ENCODE data around the gene BFSP2. TPM values are rescaled to one million over a fixed set of nuclear protein-coding genes. Genes with fewer than 3 reads are reported as not detected.

The BFSP2 gene
- total and polyA plus RNA-seq, 2 donors (not counting 3 experiments of a cell fraction or from before 2014, with no cell fraction given): not detected

DNA sequence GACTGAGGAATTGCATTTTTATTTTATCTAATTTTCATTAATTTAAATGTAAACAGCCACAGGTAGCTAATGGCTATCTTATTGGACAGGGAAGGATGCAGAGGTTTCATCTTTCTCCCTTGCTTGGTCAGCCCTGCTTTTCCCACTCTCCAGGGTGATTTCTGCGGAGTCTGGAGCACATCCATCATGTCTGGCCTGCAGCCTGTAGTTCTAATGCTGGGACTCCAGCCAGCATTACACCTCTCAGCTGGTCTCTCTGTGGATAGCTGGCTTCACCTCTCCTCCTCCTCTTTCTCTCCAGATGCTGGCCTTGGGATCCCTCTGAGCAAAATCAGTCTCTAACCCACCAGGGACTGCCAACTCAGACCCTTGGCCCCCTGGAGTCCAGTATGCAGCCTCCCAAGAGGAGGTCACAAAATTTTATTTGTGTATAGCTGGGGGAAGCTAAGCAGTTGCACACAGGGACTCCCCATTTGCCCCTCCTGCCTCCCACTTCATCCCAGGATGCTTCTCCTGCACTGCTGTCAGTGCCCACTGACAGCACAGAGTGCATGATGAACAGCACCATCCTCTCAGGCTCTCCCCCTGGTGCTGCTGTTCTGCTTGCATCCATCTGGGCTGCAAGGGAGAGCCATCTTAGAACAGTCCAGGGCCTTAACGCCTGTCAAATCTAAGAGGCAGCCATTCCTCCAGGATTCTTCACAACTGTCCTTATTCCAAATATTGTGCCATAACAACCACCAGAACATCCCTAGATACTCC is 1.7 kb downstream of the BFSP2 start:
- Histone ChIP-seq H4K20me1 (replicated peaks; ENCODE audit: control insufficient read depth, extremely low read depth, insufficient read depth, low read length) (no peaks in the 10 kb centered on the region), H3K4me2 (ENCODE audit: insufficient read depth, low read length) (no peak overlapping the region), H3K36me3 (ENCODE audit: control insufficient read depth in 2 of 2, extremely low read depth in 1 of 2, insufficient read depth in 2 of 2, low read length in 2 of 2) (no peaks in the 10 kb centered on the region), H3K9ac (replicated peaks; ENCODE audit: extremely low read depth, insufficient read depth, low read length) (no peak overlapping the region), H3K9me1 (replicated peaks; ENCODE audit: control insufficient read depth, extremely low read depth, insufficient read depth, low read length) (no peaks in the 10 kb centered on the region), H3K4me3 (replicated peaks in 1 of 3; ENCODE audit: insufficient read depth in 1 of 3, low read depth in 1 of 3, low read length in 3 of 3) (no peak overlapping the region), H3K9me3 (replicated peaks; ENCODE audit: control insufficient read depth, insufficient read depth, low read length) (no peaks in the 10 kb centered on the region), H2AFZ (ENCODE audit: low read depth, low read length) (no peak overlapping the region), H3K27ac (ENCODE audit: insufficient read depth, low read depth, low read length) (no peak overlapping the region), H3K27me3 (ENCODE audit: control insufficient read depth in 2 of 2, insufficient read depth in 2 of 2, low read length in 2 of 2) (no peaks in the 10 kb centered on the region), H3K4me1 (ENCODE audit: control insufficient read depth, extremely low read depth, insufficient read depth, low read length) (no peaks in the 10 kb centered on the region), H3K79me2 (ENCODE audit: control insufficient read depth, insufficient read depth, low read length) (no peaks in the 10 kb centered on the region)
- intact Hi-C loops (cut with micrococcal nuclease): no loop called here
- FAIRE-seq (no peak), DNase-seq (ENCODE audit: low read depth, low spot score) (no peak)
- POLR2A ChIA-PET: no interaction called here
- BruUV-seq (replicated peaks): no TSS peak
- dilution Hi-C loops (cut with MboI; ENCODE audit: extremely low pct_ligation_motif_present, low sequenced_read_pairs): no loop called here
- TF ChIP-seq POLR2A (IDR thresholded peaks at IDR 0.05; ENCODE audit: low read depth, low read length) (no peak), MYC (IDR thresholded peaks at IDR 0.05; ENCODE audit: low read depth, low read length) (no peak), POLR2AphosphoS5 (IDR thresholded peaks at IDR 0.05; ENCODE audit: insufficient read depth, low read depth, low read length) (no peak), FOS (IDR thresholded peaks at IDR 0.05; ENCODE audit: borderline replicate concordance, insufficient read depth, low read length) (no peak), GATA2 (IDR thresholded peaks at IDR 0.05; ENCODE audit: insufficient read depth, insufficient read length, low read depth, low read length) (no peak), EZH2 (IDR thresholded peaks at IDR 0.05; ENCODE audit: borderline replicate concordance, low read depth, low read length, severe bottlenecking) (no peak)
- TF ChIP-seq, protein P1, sequence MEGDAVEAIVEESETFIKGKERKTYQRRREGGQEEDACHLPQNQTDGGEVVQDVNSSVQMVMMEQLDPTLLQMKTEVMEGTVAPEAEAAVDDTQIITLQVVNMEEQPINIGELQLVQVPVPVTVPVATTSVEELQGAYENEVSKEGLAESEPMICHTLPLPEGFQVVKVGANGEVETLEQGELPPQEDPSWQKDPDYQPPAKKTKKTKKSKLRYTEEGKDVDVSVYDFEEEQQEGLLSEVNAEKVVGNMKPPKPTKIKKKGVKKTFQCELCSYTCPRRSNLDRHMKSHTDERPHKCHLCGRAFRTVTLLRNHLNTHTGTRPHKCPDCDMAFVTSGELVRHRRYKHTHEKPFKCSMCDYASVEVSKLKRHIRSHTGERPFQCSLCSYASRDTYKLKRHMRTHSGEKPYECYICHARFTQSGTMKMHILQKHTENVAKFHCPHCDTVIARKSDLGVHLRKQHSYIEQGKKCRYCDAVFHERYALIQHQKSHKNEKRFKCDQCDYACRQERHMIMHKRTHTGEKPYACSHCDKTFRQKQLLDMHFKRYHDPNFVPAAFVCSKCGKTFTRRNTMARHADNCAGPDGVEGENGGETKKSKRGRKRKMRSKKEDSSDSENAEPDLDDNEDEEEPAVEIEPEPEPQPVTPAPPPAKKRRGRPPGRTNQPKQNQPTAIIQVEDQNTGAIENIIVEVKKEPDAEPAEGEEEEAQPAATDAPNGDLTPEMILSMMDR (IDR thresholded peaks at IDR 0.05; ENCODE audit: extremely low read depth in 1 of 2, insufficient read depth in 1 of 2, low read depth in 1 of 2, low read length in 2 of 2): no peak
- TF ChIP-seq, protein P2, sequence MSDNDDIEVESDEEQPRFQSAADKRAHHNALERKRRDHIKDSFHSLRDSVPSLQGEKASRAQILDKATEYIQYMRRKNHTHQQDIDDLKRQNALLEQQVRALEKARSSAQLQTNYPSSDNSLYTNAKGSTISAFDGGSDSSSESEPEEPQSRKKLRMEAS (IDR thresholded peaks at IDR 0.05; ENCODE audit: insufficient read depth, insufficient read length): no peak
- CTCF ChIA-PET: interaction anchor here (0.7 to 1.8 kb wide), 6 partner anchors 11 to 675 kb away, joined by 3 to 6 read pairs (median 4); no protein-coding TSS in a partner anchor
